ENCODE data around the gene ABCC11. TPM values are rescaled to one million over a fixed set of nuclear protein-coding genes. Genes with fewer than 3 reads are reported as not detected.
A peak's percentile ranks its signal among the peaks of the same experiment; 100 is the strongest.

ABCC11 gene
- total RNA-seq, 2 experiments from 2014 or later: 0.14 to 0.16 TPM

GRCh38 chr16:48123104-48123788 lies 124.1 kb downstream of the ABCC11 start:
- no peak overlapping the region for H3K4me3 Mint-ChIP-seq
- peak; percentile 19 for DNase-seq
- H3K9me3 Mint-ChIP-seq: no peaks in the 10 kb centered on the region
- H3K4me1 Mint-ChIP-seq: peaks cover 7% of the 10 kb centered on the region
- no peak overlapping the region for H3K27ac Mint-ChIP-seq
- H3K36me3 Mint-ChIP-seq: no peaks in the 10 kb centered on the region
- no peaks in the 10 kb centered on the region for H3K27me3 Mint-ChIP-seq

GRCh38 chr16:48121276-48121675 lies 126.1 kb downstream of the ABCC11 start:
- Mint-ChIP-seq H3K9me3 (no peaks in the 10 kb centered on the region), H3K4me3 (no peak overlapping the region), H3K4me1 (peaks cover 7% of the 10 kb centered on the region), H3K27me3 (no peaks in the 10 kb centered on the region), H3K36me3 (no peaks in the 10 kb centered on the region), H3K27ac (no peak overlapping the region)
- DNase-seq: no peak

- Mint-ChIP-seq H3K4me3 (no peak overlapping the region), H3K36me3 (no peaks in the 10 kb centered on the region), H3K4me1 (peaks cover 7% of the 10 kb centered on the region), H3K9me3 (no peaks in the 10 kb centered on the region), H3K27ac (no peak overlapping the region), H3K27me3 (no peaks in the 10 kb centered on the region)
- DNase-seq: no peak
These were observed 128.5 kb downstream of the ABCC11 start for GRCh38 chr16:48118841-48119240.

GRCh38 chr16:48117217-48118105 lies 129.9 kb downstream of the ABCC11 start:
- DNase-seq: peak; percentile 61
- Mint-ChIP-seq H3K27ac (no peak overlapping the region), H3K36me3 (no peaks in the 10 kb centered on the region), H3K27me3 (no peaks in the 10 kb centered on the region), H3K4me3 (no peak overlapping the region), H3K9me3 (no peaks in the 10 kb centered on the region), H3K4me1 (no peaks in the 10 kb centered on the region)

Other genes with a start within 250 kb of the ABCC11 start
- gene ABCC12, start 91.5 kb downstream of the ABCC11 start, total RNA-seq: not detected
- gene LONP2, start 3.2 kb downstream of the ABCC11 start, total RNA-seq: 10 to 100 TPM; 52.2 to 53.0 TPM
- 10 to 100 TPM; 16.2 to 18.3 TPM for gene SIAH1, start 137.9 kb upstream of the ABCC11 start, total RNA-seq